PC-3 (cell line): ENCODE results near the gene MED17.

Source experiments
- CTCF ChIP-seq: fragments of 300-600 bp; sonication (generic); conservative IDR thresholded peaks from 2 replicates; pipeline ENCODE4 v1.5.1; 2017; ENCODE audit warnings: antibody characterized with exemption, low read depth, mild to moderate bottlenecking, low read length
- EZH2 ChIP-seq: fragments of 300-600 bp; sonication (generic); IDR thresholded peaks from one replicate; pipeline ENCODE4 v1.6.1; 2017; ENCODE audit warnings: antibody characterized with exemption, mild to moderate bottlenecking, low read length; ENCODE audit not compliant: unreplicated experiment

- TF ChIP-seq CTCF (no peak), EZH2 (no peak)
Observed at GRCh38 chr11:93850594-93851018, 66.5 kb downstream of the MED17 start, which contains the start of gene VSTM5.
